HK-2 (cell line): ENCODE results near the gene L3MBTL1.

Experiments used
- DNase-seq: peaks from one replicate; pipeline ENCODE4 v3.0.0-alpha.2; 2018; ENCODE audit not compliant: unreplicated experiment

L3MBTL1 gene

DNA sequence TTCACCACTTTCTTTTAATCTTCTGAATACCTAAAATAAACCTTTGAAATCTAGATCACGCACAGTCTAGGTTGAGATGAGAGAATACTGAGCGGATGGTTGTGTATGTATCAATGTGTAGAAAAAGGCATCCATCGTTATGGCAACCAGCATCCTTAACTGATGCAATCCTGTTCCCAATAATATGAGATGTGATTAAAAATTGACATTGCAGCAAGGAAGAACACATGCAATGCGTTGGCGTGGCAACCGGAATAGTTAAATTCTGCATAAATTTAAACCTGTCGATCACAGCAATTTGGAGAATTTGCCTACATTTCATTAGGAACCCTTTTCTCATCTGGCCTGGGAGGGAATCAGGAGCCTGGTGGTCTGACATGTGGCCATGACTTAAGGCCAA is 1.3 kb upstream of the L3MBTL1 start:
- DNase-seq: no peak

DNA sequence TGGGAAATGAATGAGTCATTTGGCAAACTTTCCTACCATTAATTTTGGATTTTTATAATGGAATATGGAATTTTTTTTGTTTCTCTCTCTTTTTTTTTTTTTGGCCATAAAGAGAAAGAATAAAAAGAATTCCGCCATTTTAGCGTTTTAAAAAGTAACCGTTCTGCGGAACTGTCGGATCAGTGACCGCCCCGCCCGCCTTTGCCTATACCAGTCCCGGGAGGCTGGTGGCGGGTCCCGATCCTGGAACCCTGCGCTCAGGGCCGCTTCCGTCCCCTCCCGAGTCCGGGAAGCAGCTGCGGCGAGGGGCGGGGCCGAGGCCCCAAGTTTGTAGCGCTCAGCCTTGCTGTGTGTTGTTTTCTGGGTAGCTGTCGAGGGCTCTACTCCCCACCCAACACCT is 609 bp downstream of the L3MBTL1 start:
- no peak for DNase-seq

GRCh38 chr20:43508604-43509040 is 1.1 kb downstream of the L3MBTL1 start:
- no peak for DNase-seq

GRCh38 chr20:43511879-43512278 is 4.4 kb downstream of the L3MBTL1 start:
- no peak for DNase-seq

GRCh38 chr20:43513372-43513930 is 6.0 kb downstream of the L3MBTL1 start:
- DNase-seq: no peak

DNA sequence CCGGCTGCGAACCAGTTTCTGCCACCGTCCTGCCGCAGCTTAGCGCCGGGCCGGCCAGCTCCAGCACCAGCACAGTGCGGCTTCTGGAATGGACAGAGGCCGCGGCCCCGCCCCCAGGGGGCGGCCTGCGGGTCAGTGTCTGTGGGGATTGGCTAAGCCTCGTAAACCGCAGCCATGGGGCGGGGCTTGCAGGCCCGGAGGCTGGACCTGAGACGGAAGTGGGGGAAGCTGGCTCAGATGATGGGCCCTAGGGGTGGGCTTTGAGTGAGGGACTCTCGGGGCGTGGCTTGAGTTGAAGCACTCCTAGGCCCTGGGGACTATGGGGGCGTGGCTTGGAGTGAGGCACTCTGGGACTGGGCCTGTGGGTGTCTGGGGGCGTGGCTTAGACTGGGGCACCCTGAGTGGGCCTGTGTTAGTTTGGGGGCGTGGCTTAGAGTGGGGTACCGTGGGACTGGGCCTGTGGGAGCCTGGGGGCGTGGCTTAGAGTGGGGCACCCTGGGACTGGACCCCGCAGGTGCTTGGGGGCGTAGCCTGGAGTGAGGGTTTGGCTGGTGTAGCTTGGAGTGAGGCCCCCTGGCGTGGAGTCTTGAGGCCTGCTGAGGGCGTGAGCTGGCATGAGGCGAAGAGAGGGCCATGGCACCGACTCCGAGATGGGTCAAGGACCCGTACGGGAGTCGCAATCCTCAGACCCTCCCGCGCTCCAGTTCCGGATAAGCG is 6.6 kb downstream of the L3MBTL1 start:
- peak; percentile 99 for DNase-seq

DNA sequence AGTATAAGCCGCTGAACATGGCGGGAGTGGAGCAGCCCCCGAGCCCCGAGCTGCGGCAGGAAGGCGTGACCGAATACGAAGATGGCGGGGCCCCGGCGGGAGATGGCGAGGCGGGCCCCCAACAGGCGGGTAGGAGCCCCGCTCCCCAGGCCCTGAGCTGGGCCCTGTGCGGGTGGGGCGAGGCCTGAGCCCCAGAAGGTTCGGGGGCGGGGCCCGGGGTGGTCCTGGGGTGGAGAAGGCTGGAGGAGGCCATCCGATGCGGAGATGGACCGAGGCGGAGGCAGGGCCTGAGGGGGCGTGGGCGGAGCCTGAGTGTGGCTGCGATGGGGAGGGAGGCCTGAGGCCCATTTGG is 7.1 kb downstream of the L3MBTL1 start:
- no peak for DNase-seq

DNA sequence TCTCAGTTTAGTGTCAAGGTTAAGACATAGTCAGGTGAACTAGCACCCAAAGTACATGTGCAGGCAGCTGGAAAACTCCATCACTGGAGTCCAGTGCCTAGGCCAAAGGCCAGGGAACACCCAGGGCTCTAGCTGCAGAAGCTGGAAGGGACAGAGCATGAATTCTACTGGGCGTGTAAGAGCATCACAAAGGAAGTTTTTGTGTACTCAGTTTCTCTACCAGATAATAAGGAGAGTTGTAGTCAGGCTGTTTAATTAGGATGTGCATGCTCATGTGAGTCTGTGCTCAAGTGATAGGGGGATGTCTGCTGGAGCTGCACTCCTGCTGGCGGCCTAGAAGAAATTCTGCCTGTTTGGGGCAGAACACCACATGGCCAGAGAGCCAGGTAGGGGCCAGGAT is 8.1 kb downstream of the L3MBTL1 start:
- no peak for DNase-seq

GRCh38 chr20:43516251-43516824 is 8.8 kb downstream of the L3MBTL1 start:
- no peak for DNase-seq

DNA sequence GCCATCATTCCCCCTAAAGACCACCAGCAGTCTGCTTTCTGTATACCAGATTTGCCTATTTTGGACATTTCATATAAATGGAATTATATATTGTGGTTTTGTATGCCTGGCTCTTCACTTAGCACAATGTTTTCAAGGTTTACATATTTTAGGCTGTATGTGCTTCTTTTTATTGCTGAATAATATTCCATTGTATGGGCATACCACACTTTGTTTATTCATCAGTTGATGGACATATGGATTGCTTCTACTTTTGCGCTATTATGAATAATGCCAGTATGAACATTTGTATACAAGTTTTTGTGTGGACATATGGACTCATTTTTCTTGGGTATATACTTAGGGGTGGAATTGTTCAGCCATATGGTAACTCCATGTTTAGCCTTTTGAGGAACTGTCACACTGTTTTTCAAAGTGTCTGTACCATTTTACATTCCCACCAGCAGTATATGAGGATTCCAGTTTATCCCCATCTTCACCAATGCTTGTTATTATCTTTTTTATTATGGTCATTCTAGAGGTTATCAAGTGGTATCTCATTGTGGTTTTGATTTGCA is 12.7 kb downstream of the L3MBTL1 start:
- DNase-seq: no peak

DNA sequence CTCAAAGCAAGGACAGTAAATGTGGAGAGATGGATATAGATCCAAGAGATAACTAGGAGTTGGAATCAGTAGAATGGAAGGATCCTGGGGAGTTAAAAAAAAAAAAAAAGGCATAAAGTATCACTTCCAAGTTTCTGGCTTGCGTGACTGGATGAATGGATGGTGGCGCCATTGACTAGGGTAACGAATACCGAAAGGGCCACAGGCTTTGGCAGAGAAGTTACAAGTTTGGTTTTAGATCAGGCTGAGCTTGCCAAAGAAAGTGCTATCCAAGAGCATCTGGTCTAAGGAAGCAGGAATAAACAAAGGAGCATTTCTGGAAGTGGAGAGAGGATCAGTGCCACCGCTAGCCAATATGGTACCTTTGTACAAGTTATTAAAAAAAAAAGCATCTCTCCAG is 17.5 kb downstream of the L3MBTL1 start:
- DNase-seq: no peak

GRCh38 chr20:43528258-43528875 is 20.9 kb downstream of the L3MBTL1 start:
- DNase-seq: no peak

DNA sequence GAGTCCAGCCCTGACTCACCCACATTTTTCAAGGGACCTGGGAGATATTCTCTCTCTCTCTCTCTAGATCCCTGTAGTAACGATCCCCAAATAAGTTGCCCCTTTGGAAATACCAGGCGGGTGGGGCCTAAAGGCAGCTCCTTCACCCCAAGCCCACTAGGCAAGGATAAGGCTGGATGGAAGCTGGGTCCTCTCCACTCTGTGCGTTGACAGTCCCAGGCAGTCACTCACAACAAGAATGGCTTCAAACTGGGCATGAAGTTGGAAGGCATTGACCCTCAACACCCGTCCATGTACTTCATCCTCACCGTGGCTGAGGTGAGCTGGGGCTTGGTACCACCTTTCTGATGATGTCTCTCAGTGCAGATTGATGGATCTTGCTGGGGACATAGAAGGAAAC is 21.6 kb downstream of the L3MBTL1 start:
- DNase-seq: no peak

GRCh38 chr20:43529457-43530153 is 22.1 kb downstream of the L3MBTL1 start:
- no peak for DNase-seq

- DNase-seq: no peak
Measured at GRCh38 chr20:43530321-43531090, 23.0 kb downstream of the L3MBTL1 start.

- DNase-seq: no peak
Measured at GRCh38 chr20:43531091-43531443, 23.6 kb downstream of the L3MBTL1 start.

DNA sequence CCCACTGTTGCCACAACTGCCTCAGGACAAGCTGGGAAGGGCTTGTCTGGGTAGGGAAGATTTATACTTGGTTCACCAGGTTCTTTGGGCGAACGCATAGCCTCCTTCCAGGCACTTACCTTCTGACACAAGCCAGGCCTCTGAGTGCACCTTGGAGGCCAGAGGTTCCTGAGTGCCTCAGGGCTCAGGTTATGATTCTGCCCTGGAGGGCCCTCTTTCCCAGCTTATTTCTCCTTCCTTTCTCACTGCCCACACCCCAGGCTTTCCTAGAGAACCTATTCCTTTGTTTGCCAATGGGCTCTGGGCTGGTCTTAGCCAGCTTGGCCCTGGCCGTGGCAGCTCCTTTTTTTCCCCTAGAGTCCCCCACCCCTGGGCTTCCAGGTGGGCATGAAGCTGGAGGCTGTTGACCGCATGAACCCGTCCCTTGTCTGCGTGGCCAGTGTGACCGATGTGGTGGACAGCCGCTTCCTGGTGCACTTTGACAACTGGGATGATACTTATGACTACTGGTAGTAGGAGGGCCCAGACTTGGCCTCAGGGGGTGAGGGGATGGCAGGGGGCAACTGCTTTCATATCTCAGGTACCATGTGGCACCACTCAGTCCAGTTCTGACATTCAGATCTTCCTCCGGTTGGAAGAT is 25.0 kb downstream of the L3MBTL1 start:
- no peak for DNase-seq

- no peak for DNase-seq
Measured at GRCh38 chr20:43533060-43533459, 25.6 kb downstream of the L3MBTL1 start.

DNA sequence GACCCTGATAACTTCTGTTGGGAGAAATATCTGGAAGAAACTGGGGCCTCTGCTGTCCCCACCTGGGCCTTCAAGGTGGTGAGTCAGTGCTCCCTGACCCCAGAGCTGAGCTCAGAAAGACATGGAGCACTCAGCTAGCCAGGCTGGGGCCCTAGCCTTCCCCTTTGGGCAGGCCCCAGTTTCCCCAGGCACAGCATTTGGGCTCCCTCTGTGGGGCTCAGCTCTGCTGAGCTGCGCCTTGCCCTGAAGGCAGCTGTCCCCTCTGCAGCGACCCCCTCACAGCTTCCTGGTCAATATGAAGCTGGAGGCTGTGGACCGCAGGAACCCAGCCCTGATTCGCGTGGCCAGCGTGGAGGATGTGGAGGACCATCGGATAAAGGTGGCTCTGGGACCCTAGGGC is 26.5 kb downstream of the L3MBTL1 start:
- DNase-seq: no peak

DNA sequence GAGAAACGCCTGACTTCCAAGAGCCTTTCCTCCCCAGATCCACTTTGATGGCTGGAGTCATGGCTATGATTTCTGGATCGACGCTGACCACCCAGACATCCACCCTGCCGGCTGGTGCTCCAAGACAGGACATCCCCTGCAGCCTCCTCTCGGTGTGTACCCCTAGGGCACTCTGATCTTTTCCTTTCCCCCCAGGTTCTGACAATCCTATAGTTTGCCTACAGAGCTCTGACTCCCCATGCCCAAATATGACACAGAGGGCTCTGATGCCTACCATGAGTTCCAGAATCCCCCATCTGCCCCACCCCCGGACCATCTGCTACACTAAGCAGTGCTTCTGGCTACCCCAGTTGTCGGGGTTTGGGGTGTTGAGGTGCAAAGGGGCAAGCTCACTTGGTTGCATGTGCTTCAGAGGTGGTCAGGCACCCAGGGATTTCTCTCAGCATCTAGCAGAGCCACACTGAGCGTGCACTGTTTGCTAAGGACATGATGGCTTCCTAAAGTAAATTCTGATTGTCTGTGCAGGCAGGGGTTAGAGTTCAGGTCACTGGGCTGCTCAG is 27.4 kb downstream of the L3MBTL1 start:
- no peak for DNase-seq
